ENCODE measurements around the gene JAK3. TPM values are rescaled to one million over a fixed set of nuclear protein-coding genes. Genes with fewer than 3 reads are reported as not detected.

Gene JAK3
- total and polyA plus RNA-seq, 2 of the 13 experiments (the other 11 are each of a cell fraction or from before 2014, with no cell fraction given), result 3.4 to 18.6 TPM

DNA sequence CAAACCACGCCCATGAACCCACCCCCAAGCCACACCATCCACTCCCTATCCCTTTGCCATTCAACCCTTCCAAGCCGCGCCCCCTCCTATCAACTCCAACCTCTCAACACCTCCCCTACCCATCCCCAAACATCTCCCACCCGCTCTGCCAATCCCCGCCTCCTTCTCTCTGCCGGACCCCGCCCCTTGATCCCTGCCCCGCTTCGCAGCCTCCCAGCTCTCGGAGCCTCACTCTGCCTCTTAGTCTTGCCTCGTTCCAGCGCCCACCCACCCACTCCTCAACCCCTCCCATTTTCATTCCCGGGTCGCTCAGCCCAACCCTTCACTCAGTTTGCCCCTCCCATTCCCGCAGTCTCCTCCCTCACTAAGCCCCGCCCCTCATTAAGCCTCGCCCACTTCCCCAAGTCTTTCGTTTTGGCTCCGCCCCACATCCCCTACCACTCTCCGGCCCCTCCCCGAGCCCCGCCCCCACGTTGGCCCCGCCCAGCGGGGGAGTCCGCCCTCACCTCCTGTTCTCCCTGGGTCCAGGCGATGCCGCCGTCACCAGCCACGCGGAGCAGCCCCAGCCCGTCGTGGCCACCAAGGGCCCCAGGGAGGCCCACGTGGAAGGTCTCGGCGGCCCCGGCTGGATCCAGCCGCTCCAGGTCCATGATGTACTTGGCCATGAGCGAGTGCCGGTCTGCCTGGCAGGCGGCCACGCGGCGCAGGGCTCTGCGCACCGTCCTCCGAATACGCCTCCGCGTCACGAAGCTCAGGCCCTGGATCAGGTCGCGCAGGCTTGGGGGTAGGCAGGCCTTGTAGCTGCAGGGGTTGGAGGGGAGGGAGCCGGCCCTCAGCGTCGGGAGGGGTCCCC lies 5.7 kb downstream of the JAK3 start:
- BruUV-seq (replicated peaks), result no TSS peak
- in situ Hi-C loops (cut with HindIII; ENCODE audit: extremely low pct_ligation_motif_present, low pct_unique_long_range_greater_than_20kb), result no loop called here
- FAIRE-seq, result no peak
- 82% methylated on average over 34 of the region's 56 CpGs for WGBS (ENCODE audit: low lambda C conversion rate)
- Histone ChIP-seq H3K27ac (ENCODE audit: extremely low read length, insufficient read depth, low read length) (no peak overlapping the region), H3K4me1 (ENCODE audit: insufficient read depth, low read length) (peaks cover 7% of the 10 kb centered on the region; the same call in 1 of the 2 replicates), H3K4me2 (ENCODE audit: low read depth, low read length) (no peak overlapping the region), H3K79me2 (ENCODE audit: insufficient read depth, low read length) (no peaks in the 10 kb centered on the region), H4K20me1 (ENCODE audit: insufficient read depth, low read length) (no peaks in the 10 kb centered on the region), H3K36me3 (replicated peaks in 1 of 2; ENCODE audit: control insufficient read depth in 1 of 2, insufficient read depth in 2 of 2, low read length in 2 of 2) (peaks cover 4 to 6% of the 10 kb centered on the region in 2 experiments; a peak in 2 of 5 replicates), H2AFZ (ENCODE audit: low read length) (no peak overlapping the region), H3K27me3 (ENCODE audit: control insufficient read depth in 1 of 2, insufficient read depth in 2 of 2, low read length in 2 of 2) (no peaks in the 10 kb centered on the region; a peak in 1 of 5 replicates), H3K4me3 (replicated peaks in 1 of 3; ENCODE audit: insufficient read depth in 1 of 3, low read depth in 2 of 3, low read length in 3 of 3) (no peak overlapping the region), H3K9ac (ENCODE audit: insufficient read depth, low read depth, low read length) (no peak overlapping the region), H3K9me3 (ENCODE audit: low read length) (no peaks in the 10 kb centered on the region)
- ChIA-PET CTCF (ENCODE audit: low intra/inter-chr PET ratio, low total read pairs) (no interaction called here), POLR2A (interaction anchor here (1.4 kb wide), 1 partner anchor 17 kb away, joined by 3 read pairs; the partner anchor contains the start of gene RPL18A)
- intact Hi-C loops (cut with micrococcal nuclease; ENCODE audit: unreplicated experiment), result no loop called here
- no peak; the same call in 1 of the 3 replicates for ATAC-seq
- TF ChIP-seq PCBP1 (IDR thresholded peaks at IDR 0.05; ENCODE audit: borderline replicate concordance, low read depth, low read length), result 0 out of 2 replicates have a peak, but pooled peaks have one; percentile 4
- TF ChIP-seq ZNF543 (CRISPR knock-in tag; IDR thresholded peaks at IDR 0.05), result no peak
- TF ChIP-seq RBFOX2 (IDR thresholded peaks at IDR 0.05; ENCODE audit: low read depth, low read length), result 0 out of 2 replicates have a peak, but pooled peaks have one; percentile 20
- TF ChIP-seq JARID2 (CRISPR knock-in tag; IDR thresholded peaks at IDR 0.05; ENCODE audit: insufficient replicate concordance), result no peak
- TF ChIP-seq ZBTB33 (CRISPR knock-in tag; IDR thresholded peaks at IDR 0.05), result peak; percentile 71
- no peak for DNase-seq (ENCODE audit: low spot score)
